Measurements from ENCODE around the gene SPHKAP.
"Not testable (repeated sequence)": the region's sequence is repeated elsewhere in the genome, so short reads cannot be mapped to it uniquely, and the experiment has no call there.

SPHKAP gene, protein sequence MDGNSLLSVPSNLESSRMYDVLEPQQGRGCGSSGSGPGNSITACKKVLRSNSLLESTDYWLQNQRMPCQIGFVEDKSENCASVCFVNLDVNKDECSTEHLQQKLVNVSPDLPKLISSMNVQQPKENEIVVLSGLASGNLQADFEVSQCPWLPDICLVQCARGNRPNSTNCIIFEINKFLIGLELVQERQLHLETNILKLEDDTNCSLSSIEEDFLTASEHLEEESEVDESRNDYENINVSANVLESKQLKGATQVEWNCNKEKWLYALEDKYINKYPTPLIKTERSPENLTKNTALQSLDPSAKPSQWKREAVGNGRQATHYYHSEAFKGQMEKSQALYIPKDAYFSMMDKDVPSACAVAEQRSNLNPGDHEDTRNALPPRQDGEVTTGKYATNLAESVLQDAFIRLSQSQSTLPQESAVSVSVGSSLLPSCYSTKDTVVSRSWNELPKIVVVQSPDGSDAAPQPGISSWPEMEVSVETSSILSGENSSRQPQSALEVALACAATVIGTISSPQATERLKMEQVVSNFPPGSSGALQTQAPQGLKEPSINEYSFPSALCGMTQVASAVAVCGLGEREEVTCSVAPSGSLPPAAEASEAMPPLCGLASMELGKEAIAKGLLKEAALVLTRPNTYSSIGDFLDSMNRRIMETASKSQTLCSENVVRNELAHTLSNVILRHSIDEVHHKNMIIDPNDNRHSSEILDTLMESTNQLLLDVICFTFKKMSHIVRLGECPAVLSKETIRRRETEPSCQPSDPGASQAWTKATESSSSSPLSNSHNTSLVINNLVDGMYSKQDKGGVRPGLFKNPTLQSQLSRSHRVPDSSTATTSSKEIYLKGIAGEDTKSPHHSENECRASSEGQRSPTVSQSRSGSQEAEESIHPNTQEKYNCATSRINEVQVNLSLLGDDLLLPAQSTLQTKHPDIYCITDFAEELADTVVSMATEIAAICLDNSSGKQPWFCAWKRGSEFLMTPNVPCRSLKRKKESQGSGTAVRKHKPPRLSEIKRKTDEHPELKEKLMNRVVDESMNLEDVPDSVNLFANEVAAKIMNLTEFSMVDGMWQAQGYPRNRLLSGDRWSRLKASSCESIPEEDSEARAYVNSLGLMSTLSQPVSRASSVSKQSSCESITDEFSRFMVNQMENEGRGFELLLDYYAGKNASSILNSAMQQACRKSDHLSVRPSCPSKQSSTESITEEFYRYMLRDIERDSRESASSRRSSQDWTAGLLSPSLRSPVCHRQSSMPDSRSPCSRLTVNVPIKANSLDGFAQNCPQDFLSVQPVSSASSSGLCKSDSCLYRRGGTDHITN (N-terminal part only)

DNA sequence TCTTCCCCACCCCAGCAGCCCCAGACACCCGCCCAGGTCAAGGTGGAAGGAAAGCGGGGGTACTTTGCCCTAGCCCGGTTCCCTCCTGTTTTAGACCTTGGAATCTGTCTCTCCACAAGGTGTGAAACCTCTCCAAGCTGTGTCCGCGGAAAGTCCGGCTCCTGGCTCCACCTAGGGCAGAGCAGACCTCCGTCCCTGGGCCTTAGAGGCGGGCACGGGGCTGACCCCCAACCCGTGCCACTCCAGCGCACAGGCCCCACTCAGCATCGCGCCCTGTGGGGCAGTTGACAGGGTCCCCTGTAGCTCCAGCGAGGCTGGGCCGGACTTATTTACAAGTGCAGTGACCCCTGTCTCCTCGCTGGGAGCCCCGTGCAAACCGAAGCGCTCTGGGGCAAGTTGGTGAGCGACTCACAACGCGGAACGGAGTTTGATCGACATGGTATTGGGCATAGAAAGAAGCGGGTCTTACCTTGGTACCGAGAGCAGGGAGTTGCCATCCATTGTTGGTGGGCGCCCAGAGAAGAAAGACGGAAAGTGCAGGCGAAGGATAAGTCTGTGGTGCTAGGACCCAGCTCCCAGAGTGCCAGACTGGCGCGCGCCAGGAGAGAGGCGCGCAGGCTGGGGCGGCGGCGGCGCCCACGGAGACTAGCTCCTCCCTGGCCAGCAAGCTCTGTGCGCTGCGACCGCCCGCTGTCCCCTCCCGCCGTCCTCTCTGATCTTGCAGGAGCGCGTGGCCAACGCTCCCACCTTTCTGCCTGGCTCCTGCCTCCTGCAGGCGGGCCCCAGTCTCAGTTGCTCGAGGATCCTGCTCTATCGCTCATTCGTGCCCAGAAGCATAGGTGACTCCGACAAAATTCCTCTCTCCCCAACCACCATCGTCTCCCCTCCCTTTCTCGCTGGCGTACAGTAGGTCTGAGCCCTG, at the start of gene SPHKAP:
Gene SPHKAP (minus strand): TSS at position 590 of the 922 bp plus-strand sequence. CDS start 89 bp downstream, at position 501.
- DNase-seq = no peak

DNA sequence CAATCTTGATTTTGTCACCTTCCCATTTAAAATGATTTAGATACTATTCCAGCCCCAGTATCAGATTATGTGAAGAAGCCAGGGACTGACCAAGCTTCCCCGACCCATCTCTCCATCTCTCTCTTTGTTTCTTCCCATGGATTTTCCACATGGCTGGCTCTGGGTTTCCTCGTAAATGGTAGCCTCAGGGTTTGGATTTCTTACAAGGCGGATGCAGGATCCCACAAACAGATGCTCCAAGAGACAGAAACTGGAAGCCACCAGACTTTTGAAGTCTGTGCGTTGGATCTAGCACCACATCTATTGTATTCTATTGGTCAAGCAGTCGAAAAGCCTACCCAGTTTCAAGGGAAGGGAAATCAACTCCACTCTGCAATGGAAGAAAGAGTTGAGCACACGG, 46.0 kb upstream of the SPHKAP start:
- DNase-seq = no peak

DNA sequence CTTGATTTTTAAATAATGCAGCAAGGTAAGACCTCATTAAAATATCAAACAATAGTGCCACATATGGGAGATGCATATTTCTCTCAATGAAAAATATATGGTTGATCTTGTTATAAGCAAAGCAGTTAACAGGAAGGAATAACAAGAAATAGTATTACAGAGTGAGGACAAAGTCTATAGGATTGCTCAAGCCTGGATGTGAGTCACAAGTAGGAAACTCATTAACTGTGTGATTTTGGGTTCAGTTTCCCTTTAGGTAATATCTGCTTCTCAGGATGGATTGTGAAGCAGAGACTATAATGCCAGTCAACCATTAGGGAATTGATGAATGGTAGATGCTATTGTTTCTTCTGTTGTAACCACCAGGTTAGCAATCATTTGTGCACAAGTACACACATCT, 42.9 kb upstream of the SPHKAP start:
- no peak for DNase-seq

DNA sequence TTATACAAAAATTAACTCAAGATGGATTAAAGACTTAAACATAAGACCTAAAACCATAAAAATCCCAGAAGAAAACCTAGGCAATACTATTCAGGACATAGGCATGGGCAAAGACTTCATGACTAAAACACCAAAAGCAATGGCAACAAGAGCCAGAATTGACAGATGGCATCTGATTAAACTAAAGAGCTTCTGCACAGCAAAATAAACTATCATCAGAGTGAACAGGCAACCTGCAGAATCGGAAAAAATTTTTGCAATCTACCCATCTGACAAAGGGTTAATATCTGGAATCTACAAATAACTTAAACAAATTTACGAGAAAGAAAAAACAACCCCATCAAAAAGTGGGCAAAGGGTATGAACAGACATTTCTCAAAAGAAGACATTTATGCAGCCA, 37.1 kb upstream of the SPHKAP start:
- DNase-seq = not testable (repeated sequence)

DNA sequence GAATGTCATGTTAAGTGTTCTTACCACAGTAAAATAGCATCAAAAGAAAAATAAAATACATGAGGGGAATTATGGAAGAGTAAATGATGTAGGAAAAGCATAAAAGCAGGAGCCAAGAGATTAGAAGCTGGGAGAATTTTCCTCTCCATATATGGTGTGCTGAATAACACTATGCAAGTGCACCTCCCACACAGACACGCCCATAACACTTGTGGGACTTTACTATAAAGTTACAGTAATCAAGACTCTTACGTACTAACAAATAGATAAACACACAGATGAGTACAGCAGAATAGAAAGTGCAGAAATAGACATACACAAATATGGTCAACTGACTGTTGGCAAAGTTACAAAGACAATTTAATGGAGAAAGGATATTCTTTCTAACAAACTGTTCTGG, 16.0 kb upstream of the SPHKAP start:
- DNase-seq = no peak

DNA sequence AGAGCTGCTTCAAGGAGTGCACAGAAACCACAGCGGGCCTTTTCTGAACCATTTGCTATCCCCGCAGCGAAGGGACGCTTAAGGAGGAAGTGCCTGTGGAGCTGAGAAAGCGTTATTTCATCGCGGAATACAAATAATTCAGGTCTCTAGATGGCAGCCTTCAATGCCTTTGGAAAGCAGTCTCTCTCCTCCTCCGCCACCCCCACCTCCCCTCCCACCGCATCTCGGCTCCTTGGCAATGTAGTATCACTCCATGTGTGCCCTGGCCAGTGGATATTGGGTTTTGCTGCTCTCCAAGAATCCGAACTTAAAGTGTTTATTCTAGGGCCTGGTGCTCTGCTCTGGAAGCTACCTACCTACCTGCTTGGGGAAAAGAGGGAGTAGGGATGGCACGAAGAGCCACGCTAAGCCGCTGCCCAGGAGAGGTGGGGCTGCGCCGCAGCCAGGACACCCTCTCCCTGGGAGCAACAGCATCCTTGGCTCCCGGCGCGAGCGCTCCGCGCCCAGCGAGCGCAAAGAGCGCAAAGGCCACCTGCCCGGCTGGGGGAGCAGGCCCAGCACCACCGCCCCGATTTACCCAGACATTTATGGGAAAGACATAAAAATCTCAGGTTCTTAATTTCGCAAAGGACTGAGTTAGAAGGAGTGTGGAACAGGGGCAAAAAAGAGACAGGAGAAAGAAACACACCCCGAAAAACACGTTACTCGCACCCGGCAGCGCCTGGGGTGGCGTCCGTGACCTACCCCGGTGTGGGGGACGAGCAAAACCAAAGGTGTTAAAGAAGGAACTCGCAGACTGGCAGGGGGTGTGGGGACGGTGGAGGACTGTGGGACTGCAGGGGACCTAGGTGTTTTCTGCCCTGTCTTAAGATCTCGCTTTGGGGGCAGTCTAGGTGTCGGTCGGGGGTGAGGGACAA, 1.0 kb downstream of the SPHKAP start:
- no peak for DNase-seq

DNA sequence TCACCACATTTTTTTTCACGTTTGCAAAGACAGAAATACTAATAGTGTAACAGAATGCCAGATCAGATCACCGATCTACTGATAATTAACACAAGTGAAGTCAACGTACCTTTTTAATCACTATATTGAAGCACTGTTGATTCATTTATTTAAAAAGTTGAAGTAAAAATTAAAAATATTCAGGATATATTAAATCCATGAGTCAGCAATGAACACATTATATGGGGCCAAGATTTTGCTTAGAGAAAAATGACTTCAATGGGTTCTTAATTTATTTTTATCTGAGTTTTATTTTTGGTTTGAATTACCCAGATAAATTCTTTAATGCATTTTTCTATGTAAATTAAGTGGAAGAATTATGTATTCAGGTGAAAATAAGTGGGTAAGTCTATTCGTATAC, 14.2 kb downstream of the SPHKAP start:
- DNase-seq = no peak

DNA sequence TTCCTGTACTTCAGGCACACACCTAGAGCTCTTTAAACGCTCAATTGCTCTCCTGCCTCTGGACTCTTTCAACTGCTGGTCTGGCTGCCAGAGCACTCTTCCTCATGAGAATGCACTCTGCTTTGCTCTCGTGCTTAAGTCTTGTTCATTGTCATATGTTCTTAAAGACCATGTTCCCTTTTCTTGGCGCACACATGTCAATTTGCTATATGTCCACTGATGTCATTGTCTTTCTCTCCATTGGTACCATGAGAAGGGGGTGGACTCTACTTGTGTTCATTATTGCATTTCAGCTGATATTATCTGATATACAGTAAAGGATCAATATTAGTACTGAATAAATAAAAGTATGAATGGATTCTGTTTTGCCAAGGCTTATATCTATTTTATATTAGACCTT, 16.8 kb downstream of the SPHKAP start:
- DNase-seq = no peak

DNA sequence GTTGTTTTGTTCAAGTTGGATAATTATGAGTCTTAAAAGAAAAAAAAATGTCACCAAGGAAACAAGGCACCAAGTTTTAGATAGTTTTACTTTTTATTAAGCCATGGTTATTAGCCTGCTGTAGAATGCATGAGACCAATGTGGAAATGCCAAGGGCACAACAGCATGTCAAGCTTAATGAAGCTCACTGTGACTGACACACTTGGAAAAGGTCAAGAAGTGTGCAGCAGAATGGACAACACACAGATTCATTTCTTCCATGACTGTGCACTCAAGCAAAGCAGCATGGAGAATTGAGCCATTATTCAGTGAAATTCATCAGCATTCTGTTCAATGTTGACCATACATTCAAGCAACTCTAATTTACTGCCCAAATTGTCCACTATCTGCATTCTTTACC, 23.6 kb downstream of the SPHKAP start:
- DNase-seq = no peak

DNA sequence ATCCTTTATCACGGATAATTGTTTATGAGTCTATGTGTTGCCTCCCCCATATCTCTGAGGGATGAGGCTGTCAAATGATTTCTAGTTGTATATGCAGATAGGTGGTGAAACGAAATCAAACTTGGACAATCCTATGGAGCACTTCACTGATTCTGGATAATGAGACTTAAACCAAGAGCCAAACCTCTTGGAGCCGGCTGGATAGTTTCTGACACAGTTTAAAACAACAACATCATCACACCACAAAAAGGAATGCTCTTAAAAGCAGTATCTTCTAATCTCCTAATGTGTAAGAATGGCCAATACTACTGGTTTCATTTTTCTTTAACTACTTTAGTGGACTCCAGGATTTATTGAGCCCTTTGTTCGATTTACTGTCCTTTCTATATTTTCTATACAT, 36.5 kb downstream of the SPHKAP start:
- no peak for DNase-seq

DNA sequence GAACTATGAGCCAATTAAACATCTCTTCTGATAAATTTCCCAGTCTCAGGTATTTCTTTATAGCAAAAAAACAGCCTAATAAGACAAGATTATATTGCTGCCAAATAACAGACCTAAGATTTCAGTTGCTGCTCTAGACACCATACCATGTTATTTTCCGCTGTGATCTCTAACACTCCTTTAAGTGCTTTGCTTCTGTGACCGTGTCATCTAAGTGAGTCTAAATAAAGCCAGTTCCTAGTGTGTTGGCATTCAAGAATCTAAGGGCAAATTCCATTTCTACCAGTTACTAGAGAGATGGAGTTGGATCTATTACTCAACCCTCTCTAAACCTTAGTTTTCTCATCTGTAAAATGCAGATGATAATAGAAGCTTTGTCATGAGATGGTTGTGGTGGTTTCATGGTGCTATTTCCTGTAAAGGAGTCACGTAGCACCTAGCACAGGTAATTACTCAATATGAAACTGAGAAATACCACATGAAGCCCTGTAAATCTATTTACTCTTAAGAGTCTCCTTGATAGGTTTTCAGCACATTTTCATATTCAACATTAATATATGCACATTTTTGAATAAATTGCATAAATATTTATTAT, 40.5 kb downstream of the SPHKAP start:
- DNase-seq = no peak

DNA sequence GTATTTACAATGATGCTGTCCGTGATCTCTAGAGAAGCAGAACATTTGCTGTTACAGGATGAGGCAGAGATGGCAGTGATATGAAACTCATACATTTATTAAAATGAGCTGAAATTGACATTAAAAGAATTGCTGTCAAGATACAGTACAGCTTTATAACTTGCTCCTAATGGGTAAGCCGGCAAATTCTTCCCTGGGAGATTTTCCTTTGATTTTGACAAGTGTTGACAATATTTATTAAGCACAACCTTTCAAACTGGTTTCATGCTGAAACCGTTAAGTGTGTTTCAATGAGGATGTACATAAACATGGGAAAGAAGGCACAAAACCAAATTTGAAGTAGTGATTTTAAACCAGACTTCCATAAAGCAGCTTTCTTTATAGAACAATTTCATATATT, 45.5 kb downstream of the SPHKAP start:
- DNase-seq = no peak

DNA sequence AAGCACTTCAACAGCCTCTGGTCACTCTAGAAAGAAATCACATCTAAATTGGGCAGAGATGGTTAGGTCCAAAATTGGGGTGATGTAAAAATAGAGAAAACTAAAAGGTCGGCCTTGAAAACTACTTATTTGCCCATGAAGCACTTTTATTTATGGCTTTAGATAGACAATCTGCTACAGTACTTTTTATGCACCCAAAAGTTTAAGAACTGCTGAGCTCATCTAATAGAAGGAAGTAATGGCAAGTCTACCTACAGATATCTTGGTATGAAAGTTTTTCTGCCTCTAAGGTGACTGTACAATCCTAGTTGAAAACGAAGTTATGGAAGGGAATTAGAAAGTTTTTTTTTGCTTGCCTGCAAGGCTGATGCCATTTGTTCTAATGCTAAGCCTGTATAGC, 46.2 kb downstream of the SPHKAP start:
- DNase-seq = no peak

DNA sequence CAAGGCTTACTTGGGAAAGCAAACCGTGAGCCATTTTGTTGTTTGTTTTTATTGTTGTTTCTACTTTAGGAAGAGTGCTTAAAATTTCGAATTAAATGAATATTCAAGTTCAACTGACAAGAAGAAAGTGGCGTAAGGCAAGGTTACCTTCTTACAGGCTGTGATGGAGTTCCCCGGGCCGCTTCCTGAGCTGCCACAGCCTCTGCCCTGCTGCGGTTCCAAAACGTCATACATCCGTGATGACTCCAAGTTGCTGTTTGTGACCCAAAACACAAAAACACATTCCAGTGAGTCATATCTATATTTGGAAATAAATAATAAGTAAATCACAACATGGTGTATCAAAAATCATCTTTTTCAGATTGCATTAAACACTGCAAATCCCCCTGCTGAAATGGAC, 49.7 kb downstream of the SPHKAP start:
- DNase-seq = no peak

DNA sequence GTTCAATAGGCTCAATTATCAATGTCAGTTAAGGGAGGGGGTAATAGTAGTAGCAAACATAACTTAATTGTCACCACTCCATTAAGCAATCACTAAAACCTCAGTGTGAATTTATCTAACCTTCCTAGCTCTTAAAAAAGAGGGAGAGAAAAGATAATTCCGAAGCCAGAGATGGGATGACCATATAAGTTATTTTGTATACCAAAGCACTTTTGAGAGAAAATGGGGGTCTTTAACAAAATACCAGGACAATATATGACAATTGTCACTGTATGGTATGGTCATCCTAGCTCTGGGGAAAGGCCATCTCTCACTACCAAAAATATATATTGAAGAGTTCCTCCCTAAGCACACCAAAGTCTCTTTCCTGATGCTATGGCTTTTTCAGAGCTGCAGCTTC, 55.1 kb downstream of the SPHKAP start:
- no peak for DNase-seq

DNA sequence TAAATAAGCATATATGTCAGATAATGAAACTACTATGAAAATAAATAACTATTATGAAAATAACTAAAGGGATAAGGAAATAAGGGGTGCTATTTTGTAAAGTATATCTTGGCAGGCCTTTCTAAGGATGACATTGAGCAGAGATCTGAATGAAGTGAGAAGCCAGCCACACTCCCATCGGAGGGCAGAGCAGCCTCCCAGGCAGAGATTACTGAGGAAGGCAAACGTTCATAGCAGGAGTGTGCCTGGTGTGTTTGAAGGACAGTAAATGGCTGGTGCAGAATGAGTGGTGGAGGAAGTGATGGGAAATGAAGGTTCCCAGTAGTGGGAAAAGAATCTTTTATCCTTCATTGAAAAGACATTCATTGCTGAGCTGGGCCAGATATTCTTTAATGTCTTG, 62.5 kb downstream of the SPHKAP start:
- DNase-seq = no peak

DNA sequence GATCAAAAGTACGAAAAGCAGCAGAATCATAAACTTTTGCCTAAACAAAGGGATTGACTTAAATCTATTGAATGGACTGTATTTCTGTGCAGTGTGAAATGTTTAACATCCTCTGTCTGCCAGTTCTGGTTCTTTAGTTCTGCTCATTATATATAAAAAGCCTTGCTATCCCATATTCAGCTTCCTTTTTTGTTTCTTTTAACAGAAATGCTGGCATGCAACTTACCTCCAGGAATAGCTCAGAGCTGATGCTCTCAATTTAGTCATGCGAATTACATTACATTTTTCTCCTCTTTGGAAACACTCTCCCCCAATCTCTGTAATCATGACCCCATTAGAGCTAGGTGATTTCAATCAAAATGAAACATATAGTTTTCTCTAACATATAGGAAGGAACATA, 73.6 kb downstream of the SPHKAP start:
- no peak for DNase-seq

DNA sequence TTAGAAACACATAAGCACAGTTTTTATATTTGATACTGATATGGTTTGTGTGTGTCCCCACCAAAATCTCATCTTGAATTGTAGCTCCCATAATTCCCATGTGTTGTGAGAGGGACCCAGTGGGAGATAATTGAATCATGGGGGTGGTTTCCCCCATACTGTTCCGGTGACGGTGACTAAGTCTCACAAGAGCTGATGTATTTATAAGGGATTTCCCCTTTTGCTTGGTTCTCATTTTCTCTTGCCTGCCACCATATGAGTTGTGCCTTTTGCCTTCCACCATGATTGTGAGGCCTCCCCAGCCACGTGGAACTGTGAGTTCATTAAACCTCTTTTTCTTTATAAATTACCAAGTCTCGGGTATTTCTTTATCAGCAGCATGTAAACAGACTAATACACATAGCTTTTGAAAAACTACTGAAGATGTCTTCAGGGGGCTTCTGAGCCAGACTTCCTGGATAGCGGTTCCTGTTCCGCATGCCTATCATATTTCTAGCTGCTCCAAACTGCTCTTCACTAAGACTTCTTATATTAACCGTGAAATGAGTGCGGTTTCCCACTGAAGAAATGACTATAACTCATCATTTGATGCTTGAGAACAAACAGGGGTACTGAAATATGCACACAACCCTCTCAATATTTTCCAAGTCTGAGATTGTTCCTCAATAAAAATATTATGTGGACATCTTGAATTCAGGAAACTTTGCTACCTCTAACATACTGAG, 75.8 kb downstream of the SPHKAP start:
- no peak for DNase-seq

DNA sequence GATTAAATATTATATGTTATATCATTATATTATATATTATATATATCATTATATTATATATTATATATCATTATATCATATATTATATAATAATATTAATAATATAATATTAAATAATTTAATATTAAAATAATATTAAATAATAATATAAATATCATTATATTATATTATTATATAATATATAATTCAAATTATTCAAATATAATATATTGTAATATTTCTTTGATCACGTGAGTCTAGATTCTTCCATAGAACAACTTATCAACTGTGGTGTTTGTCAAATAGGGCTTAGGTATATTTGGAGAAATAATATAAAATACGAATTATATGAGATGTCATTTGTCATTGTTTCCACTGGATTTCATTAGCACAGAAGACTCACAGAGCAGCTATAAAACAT, 77.3 kb downstream of the SPHKAP start:
- no peak for DNase-seq

DNA sequence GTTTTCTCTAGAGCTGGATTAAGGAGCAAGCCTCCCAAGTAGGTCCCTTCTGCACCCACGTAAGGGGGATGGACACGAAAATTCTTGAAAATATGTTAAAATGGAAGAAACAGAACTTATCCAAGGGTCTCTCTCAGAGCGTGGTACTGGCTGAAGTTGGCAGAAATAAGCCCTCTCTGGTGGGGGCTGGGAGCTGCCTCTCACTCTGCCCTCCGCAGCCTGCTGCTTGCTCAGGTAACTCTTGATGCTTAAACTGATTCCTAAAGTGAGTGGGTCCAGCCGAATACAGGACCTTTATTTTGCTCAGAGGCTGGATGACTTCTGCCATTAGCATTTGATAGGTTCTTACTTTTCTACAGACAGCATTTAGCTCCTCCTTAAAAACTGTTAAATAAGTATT, 78.1 kb downstream of the SPHKAP start:
- no peak for DNase-seq
